PFSK-1 (cell line): ENCODE results near the gene KIR3DL1.

Source experiments
- FOXP2 ChIP-seq: optimal IDR thresholded peaks from 2 replicates; pipeline ENCODE3; 2011; ENCODE audit warnings: borderline replicate concordance, control low read depth, inconsistent platforms; ENCODE audit not compliant: insufficient read depth; ENCODE audit errors: extremely low read length, extremely low read depth
- POLR2AphosphoS5 ChIP-seq: IDR thresholded peaks from 2 replicates; pipeline ENCODE4 v1.6.1; 2012; ENCODE audit warnings: low read depth, mild to moderate bottlenecking, control low read depth, low read length, moderate library complexity
- SIN3A ChIP-seq: IDR thresholded peaks from 2 replicates; pipeline ENCODE4 v1.6.1; 2012; ENCODE audit warnings: mild to moderate bottlenecking, low read length, moderate library complexity, borderline replicate concordance; ENCODE audit not compliant: insufficient read depth
- TAF1 ChIP-seq: IDR thresholded peaks from 2 replicates; pipeline ENCODE4 v1.6.1; 2012; ENCODE audit warnings: low read length, control low read depth, borderline replicate concordance; ENCODE audit not compliant: insufficient read depth
- TF ChIP-seq, protein P1 (sequence below), 2 experiments: IDR thresholded peaks; 2 replicates each; pipeline versions ENCODE4 v1.6.1 to v1.8.0; 2011 to 2012; ENCODE audit warnings: low read depth in 2 of 2, low read length in 2 of 2, control low read depth in 1 of 2, inconsistent platforms in 1 of 2, mild to moderate bottlenecking in 1 of 2, moderate library complexity in 1 of 2; ENCODE audit not compliant: insufficient read depth in 1 of 2

DNA sequence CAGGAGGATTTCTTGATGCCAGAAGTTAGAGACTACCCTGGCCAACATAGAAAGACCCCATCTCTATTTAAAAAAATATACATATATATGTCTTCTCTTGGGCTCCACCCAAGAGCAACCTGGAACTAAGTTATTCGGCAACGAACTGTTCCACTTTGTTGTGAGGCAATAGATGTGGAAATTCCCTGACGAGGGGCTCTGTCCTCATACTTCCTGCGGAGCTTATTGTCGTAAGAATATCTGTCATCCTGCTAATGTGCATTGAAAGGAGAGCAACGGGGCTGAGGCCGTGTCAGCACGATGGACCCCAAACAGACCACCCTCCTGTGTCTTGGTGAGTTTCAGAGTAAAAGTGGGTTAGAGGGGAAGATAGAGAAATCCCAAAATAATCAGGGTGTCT is 57.7 kb downstream of the KIR3DL1 start, which contains the start of gene FCAR:
- TF ChIP-seq, protein P1, sequence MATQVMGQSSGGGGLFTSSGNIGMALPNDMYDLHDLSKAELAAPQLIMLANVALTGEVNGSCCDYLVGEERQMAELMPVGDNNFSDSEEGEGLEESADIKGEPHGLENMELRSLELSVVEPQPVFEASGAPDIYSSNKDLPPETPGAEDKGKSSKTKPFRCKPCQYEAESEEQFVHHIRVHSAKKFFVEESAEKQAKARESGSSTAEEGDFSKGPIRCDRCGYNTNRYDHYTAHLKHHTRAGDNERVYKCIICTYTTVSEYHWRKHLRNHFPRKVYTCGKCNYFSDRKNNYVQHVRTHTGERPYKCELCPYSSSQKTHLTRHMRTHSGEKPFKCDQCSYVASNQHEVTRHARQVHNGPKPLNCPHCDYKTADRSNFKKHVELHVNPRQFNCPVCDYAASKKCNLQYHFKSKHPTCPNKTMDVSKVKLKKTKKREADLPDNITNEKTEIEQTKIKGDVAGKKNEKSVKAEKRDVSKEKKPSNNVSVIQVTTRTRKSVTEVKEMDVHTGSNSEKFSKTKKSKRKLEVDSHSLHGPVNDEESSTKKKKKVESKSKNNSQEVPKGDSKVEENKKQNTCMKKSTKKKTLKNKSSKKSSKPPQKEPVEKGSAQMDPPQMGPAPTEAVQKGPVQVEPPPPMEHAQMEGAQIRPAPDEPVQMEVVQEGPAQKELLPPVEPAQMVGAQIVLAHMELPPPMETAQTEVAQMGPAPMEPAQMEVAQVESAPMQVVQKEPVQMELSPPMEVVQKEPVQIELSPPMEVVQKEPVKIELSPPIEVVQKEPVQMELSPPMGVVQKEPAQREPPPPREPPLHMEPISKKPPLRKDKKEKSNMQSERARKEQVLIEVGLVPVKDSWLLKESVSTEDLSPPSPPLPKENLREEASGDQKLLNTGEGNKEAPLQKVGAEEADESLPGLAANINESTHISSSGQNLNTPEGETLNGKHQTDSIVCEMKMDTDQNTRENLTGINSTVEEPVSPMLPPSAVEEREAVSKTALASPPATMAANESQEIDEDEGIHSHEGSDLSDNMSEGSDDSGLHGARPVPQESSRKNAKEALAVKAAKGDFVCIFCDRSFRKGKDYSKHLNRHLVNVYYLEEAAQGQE (IDR thresholded peaks at IDR 0.05; ENCODE audit: insufficient read depth in 1 of 2, low read depth in 2 of 2, low read length in 2 of 2): no peak
- TF ChIP-seq POLR2AphosphoS5 (no peak), TAF1 (no peak), SIN3A (no peak), FOXP2 (no peak)
